Peyer's patch (tissue), 4 donors: ENCODE data around the gene SLC7A4.

Experiments used
- CTCF ChIP-seq, 6 experiments: fragments of 450-650 bp in 4 of 6; fragments of 200-600 bp in 2 of 6; sonication (generic) in 1 of 6; IDR thresholded peaks; one replicate each; pipeline ENCODE4 v1.5.1; 2017 to 2019; ENCODE audit warnings: antibody characterized with exemption in 6 of 6, mild to moderate bottlenecking in 3 of 6, moderate library complexity in 1 of 6
- POLR2A ChIP-seq, 2 donors: fragments of 450-650 bp; IDR thresholded peaks; one replicate each; pipeline ENCODE4 v1.5.1; 2017; ENCODE audit warnings: antibody characterized with exemption in 2 of 2, mild to moderate bottlenecking in 2 of 2, moderate library complexity in 2 of 2

- TF ChIP-seq POLR2A (IDR thresholded peaks at IDR 0.05): no peak
- no peak for TF ChIP-seq CTCF (IDR thresholded peaks at IDR 0.05)
Observed at GRCh38 chr22:21000987-21001600, 31.3 kb downstream of the SLC7A4 start.
